H9 (cell line): Measurements from ENCODE around the gene MRPS26. TPM values are rescaled to one million over a fixed set of nuclear protein-coding genes. Genes with fewer than 3 reads are reported as not detected.

ENCODE experiments used
- DNase-seq: peaks from one replicate; pipeline ENCODE4 v3.0.0-alpha.2; 2017
- H2AFZ ChIP-seq: one replicate; pipeline ENCODE4 v1.6.1; 2013; ENCODE audit warnings: mild to moderate bottlenecking, low read length, control low read depth, moderate library complexity
- H2AK5ac ChIP-seq: 2 replicates; pipeline ENCODE4 v1.6.1; 2013; ENCODE audit warnings: low read length, control low read depth, mixed read lengths; ENCODE audit not compliant: insufficient read length
- H2BK120ac ChIP-seq: one replicate; pipeline ENCODE4 v1.6.1; 2013; ENCODE audit warnings: low read depth, mild to moderate bottlenecking, low read length, control low read depth, inconsistent platforms; ENCODE audit not compliant: poor library complexity, severe bottlenecking
- H2BK12ac ChIP-seq: 2 replicates; pipeline ENCODE4 v1.6.1; 2013; ENCODE audit warnings: low read length, control low read depth, mixed read lengths, low read depth; ENCODE audit not compliant: insufficient read length
- H2BK15ac ChIP-seq: 2 replicates; pipeline ENCODE4 v1.6.1; 2013; ENCODE audit warnings: low read depth, low read length, control low read depth
- H2BK20ac ChIP-seq: one replicate; pipeline ENCODE4 v1.6.1; 2013; ENCODE audit warnings: low read depth, mild to moderate bottlenecking, low read length, control low read depth, inconsistent platforms; ENCODE audit not compliant: poor library complexity, severe bottlenecking
- H2BK5ac ChIP-seq: 2 replicates; pipeline ENCODE4 v1.6.1; 2013; ENCODE audit warnings: low read length, control low read depth, mixed read lengths; ENCODE audit not compliant: insufficient read length
- H3K14ac ChIP-seq: 2 replicates; pipeline ENCODE4 v1.6.1; 2013; ENCODE audit warnings: low read length, control low read depth; ENCODE audit not compliant: insufficient read depth
- H3K18ac ChIP-seq: 2 replicates; pipeline ENCODE4 v1.6.1; 2013; ENCODE audit warnings: low read depth, mild to moderate bottlenecking, mixed read lengths, low read length, control low read depth; ENCODE audit not compliant: insufficient read length
- H3K23ac ChIP-seq: 2 replicates; pipeline ENCODE4 v1.6.1; 2013; ENCODE audit warnings: low read length, control low read depth, mixed read lengths, low read depth; ENCODE audit not compliant: insufficient read length
- H3K23me2 ChIP-seq: 2 replicates; pipeline ENCODE4 v1.6.1; 2013; ENCODE audit warnings: low read depth, mild to moderate bottlenecking, mixed read lengths, low read length, control low read depth; ENCODE audit not compliant: insufficient read length, poor library complexity, severe bottlenecking
- H3K27ac ChIP-seq: 2 replicates; pipeline ENCODE4 v1.5.1; 2013; ENCODE audit warnings: low read length, control low read depth, mixed read lengths, low read depth; ENCODE audit not compliant: insufficient read length
- H3K27me3 ChIP-seq: 2 replicates; pipeline ENCODE4 v1.6.1; 2013; ENCODE audit warnings: low read length, control low read depth, inconsistent platforms; ENCODE audit not compliant: insufficient read depth
- H3K4ac ChIP-seq: 2 replicates; pipeline ENCODE4 v1.6.1; 2013; ENCODE audit warnings: low read depth, mild to moderate bottlenecking, control low read depth, inconsistent platforms, low read length, moderate library complexity
- H3K4me1 ChIP-seq: 2 replicates; pipeline ENCODE4 v1.6.1; 2013; ENCODE audit warnings: low read length, control low read depth, inconsistent platforms; ENCODE audit not compliant: insufficient read depth
- H3K4me2 ChIP-seq: 2 replicates; pipeline ENCODE4 v1.6.1; 2013; ENCODE audit warnings: low read length, control low read depth, mixed read lengths; ENCODE audit not compliant: insufficient read length, insufficient read depth
- H3K56ac ChIP-seq: 2 replicates; pipeline ENCODE4 v1.6.1; 2013; ENCODE audit warnings: low read depth, mild to moderate bottlenecking, mixed read lengths, low read length, control low read depth; ENCODE audit not compliant: insufficient read length
- H3K79me1 ChIP-seq: 2 replicates; pipeline ENCODE4 v1.6.1; 2013; ENCODE audit warnings: low read depth, mild to moderate bottlenecking, moderate library complexity, low read length, control low read depth, inconsistent platforms; ENCODE audit not compliant: insufficient read depth, poor library complexity, severe bottlenecking
- H3K79me2 ChIP-seq: 2 replicates; pipeline ENCODE4 v1.6.1; 2013; ENCODE audit warnings: low read length, control low read depth, inconsistent platforms; ENCODE audit not compliant: insufficient read depth
- H3K9ac ChIP-seq: 2 replicates; pipeline ENCODE4 v1.6.1; 2013; ENCODE audit warnings: low read length, control low read depth, mixed read lengths; ENCODE audit not compliant: insufficient read length; ENCODE audit errors: extremely low read depth
- H3K9me3 ChIP-seq: one replicate; pipeline ENCODE4 v1.6.1; 2013; ENCODE audit warnings: low read depth, low read length, inconsistent platforms; ENCODE audit not compliant: control insufficient read depth
- H3T11ph ChIP-seq: one replicate; pipeline ENCODE4 v1.6.1; 2013; ENCODE audit warnings: mild to moderate bottlenecking, low read length, control low read depth, inconsistent platforms
- H4K20me1 ChIP-seq: one replicate; pipeline ENCODE4 v1.6.1; 2013; ENCODE audit not compliant: control insufficient read depth, insufficient read length, insufficient read depth
- H4K5ac ChIP-seq: 2 replicates; pipeline ENCODE4 v1.6.1; 2013; ENCODE audit warnings: low read depth, mild to moderate bottlenecking, mixed read lengths, low read length, control low read depth; ENCODE audit not compliant: insufficient read length
- H4K8ac ChIP-seq: replicated peaks from 2 replicates; pipeline ENCODE4 v1.6.1; 2013; ENCODE audit warnings: low read length, control low read depth, mixed read lengths, low read depth; ENCODE audit not compliant: insufficient read length
- H4K91ac ChIP-seq: 2 replicates; pipeline ENCODE4 v1.6.1; 2013; ENCODE audit warnings: low read depth, mild to moderate bottlenecking, moderate library complexity, mixed read lengths, low read length, control low read depth; ENCODE audit not compliant: insufficient read length
- H3K27ac Mint-ChIP-seq, 3 experiments: 2 replicates in 2 of 3; 3 replicates in 1 of 3; pipeline ENCODE4 v1.8.0; 2020 to 2021; ENCODE audit warnings: mixed read lengths in 3 of 3, mild to moderate bottlenecking in 1 of 3, moderate library complexity in 1 of 3
- H3K27me3 Mint-ChIP-seq: 2 replicates; pipeline ENCODE4 v1.8.0; 2021; ENCODE audit warnings: low read depth, mild to moderate bottlenecking, moderate library complexity, mixed read lengths
- H3K36me3 Mint-ChIP-seq, 3 experiments: 2 replicates in 2 of 3; 3 replicates in 1 of 3; pipeline ENCODE4 v1.8.0; 2020 to 2021; ENCODE audit warnings: low read depth in 3 of 3, mixed read lengths in 3 of 3; ENCODE audit not compliant: insufficient read depth in 1 of 3
- H3K4me1 Mint-ChIP-seq, 2 experiments: 2 replicates each; pipeline ENCODE4 v1.8.0; 2020; ENCODE audit warnings: mixed read lengths in 2 of 2
- H3K4me3 Mint-ChIP-seq, 2 experiments: 2 replicates in 1 of 2; 3 replicates in 1 of 2; pipeline ENCODE4 v1.8.0; 2020 to 2021; ENCODE audit warnings: mild to moderate bottlenecking in 2 of 2, mixed read lengths in 2 of 2, moderate library complexity in 1 of 2
- H3K9me3 Mint-ChIP-seq, 2 experiments: 2 replicates in 1 of 2; 3 replicates in 1 of 2; pipeline ENCODE4 v1.8.0; 2020; ENCODE audit warnings: mild to moderate bottlenecking in 2 of 2, mixed read lengths in 2 of 2, moderate library complexity in 1 of 2
- WGBS: extraction: QIAGEN DNeasy Blood & Tissue Kit; methylation state at CpG from one replicate; pipeline ENCODE4 v1.1.7; 2013; ENCODE audit warnings: missing lambda C conversion rate, low lambda C conversion rate, mixed read lengths; ENCODE audit not compliant: insufficient read length; ENCODE audit errors: extremely low coverage; 5-methylcytosine and 5-hydroxymethylcytosine counted together
- total RNA-seq: library from RNA; stranded (reverse); gene quantifications from 2 replicates; pipeline ENCODE4 v1.2.1, GENCODE V29; 2021
- TF ChIP-seq, protein P1 (sequence below): fragments of 200-600 bp; sonication (generic); conservative IDR thresholded peaks from 3 replicates; pipeline ENCODE4 v1.8.0; 2021; ENCODE audit warnings: antibody characterized with exemption, mild to moderate bottlenecking

Gene MRPS26
- total RNA-seq, 1 experiment from 2014 or later = 97.6 TPM

DNA sequence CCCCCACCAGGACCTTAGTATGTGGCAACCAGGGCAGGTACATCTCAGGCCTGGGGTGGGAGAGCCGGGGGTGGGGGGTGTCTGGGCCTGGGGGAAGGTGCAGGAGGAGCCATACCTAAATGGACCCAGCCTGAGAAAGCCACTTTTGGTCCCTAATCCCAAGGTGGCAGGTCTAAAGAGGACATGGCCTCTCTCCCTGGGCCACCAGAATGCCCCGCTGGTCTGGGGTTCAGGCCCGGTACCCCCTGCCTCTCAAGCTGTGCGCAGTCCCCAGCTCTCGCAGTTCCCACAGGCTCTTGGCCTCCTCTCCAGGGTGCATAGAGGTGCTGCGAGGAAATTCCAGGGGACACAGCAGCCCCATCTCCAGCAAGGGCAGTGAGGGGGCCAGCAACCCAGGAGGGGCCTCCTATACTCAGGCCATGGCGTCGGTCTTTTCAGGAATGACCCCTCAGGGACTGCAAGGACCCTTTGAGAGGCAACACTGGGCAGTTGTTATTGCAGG is 39.8 kb downstream of the MRPS26 start:
- no peak overlapping the region for H2BK15ac ChIP-seq
- H3K18ac ChIP-seq = no peak overlapping the region
- no peak overlapping the region for H2BK12ac ChIP-seq
- no peaks in the 10 kb centered on the region for H3K79me1 ChIP-seq
- no peak overlapping the region for H2BK5ac ChIP-seq
- no peaks in the 10 kb centered on the region; the same call in 1 of the 2 replicates for H3K4me1 ChIP-seq
- H2AFZ ChIP-seq = no peak overlapping the region
- Mint-ChIP-seq H3K27ac (no peak overlapping the region), H3K4me1 (peaks cover 0 to 8% of the 10 kb centered on the region in 2 experiments; a peak in 1 of 4 replicates), H3K27me3 (peaks cover 51% of the 10 kb centered on the region), H3K9me3 (peaks cover 0 to 2% of the 10 kb centered on the region in 2 experiments; a peak in 1 of 5 replicates), H3K36me3 (no peaks in the 10 kb centered on the region; a peak in 2 of 7 replicates), H3K4me3 (no peak overlapping the region)
- no peak overlapping the region for H3T11ph ChIP-seq
- no peak overlapping the region for H2BK20ac ChIP-seq
- no peak overlapping the region for H3K14ac ChIP-seq
- TF ChIP-seq, protein P1, sequence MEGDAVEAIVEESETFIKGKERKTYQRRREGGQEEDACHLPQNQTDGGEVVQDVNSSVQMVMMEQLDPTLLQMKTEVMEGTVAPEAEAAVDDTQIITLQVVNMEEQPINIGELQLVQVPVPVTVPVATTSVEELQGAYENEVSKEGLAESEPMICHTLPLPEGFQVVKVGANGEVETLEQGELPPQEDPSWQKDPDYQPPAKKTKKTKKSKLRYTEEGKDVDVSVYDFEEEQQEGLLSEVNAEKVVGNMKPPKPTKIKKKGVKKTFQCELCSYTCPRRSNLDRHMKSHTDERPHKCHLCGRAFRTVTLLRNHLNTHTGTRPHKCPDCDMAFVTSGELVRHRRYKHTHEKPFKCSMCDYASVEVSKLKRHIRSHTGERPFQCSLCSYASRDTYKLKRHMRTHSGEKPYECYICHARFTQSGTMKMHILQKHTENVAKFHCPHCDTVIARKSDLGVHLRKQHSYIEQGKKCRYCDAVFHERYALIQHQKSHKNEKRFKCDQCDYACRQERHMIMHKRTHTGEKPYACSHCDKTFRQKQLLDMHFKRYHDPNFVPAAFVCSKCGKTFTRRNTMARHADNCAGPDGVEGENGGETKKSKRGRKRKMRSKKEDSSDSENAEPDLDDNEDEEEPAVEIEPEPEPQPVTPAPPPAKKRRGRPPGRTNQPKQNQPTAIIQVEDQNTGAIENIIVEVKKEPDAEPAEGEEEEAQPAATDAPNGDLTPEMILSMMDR = no peak
- no peak overlapping the region for H2AK5ac ChIP-seq
- H3K56ac ChIP-seq = no peak overlapping the region
- H3K27ac ChIP-seq = no peak overlapping the region
- H3K27me3 ChIP-seq = peaks cover 26% of the 10 kb centered on the region
- H3K79me2 ChIP-seq = no peaks in the 10 kb centered on the region
- H3K9ac ChIP-seq = no peak overlapping the region
- no peak overlapping the region for H3K4me2 ChIP-seq
- H3K23me2 ChIP-seq = peaks cover 4% of the 10 kb centered on the region
- no peak overlapping the region for H4K5ac ChIP-seq
- no peak overlapping the region for H4K8ac ChIP-seq
- H4K20me1 ChIP-seq = no peaks in the 10 kb centered on the region
- H4K91ac ChIP-seq = no peak overlapping the region
- no peak for DNase-seq
- no peaks in the 10 kb centered on the region for H3K9me3 ChIP-seq
- no peak overlapping the region for H3K4ac ChIP-seq
- H3K23ac ChIP-seq = no peak overlapping the region
- no peak overlapping the region for H2BK120ac ChIP-seq
- WGBS = no CpG with 5 or more reads among the region's 8 CpGs
